Stimulated activated CD8-positive, alpha-beta memory T cell treated with anti-CD3 and anti-CD28 coated beads, Interleukin-15, amount 100 ng/mL, for 48 hours (primary cell): ENCODE results near the gene TSC22D1.
"Not testable (repeated sequence)": the region's sequence is repeated elsewhere in the genome, so short reads cannot be mapped to it uniquely, and the experiment has no call there.

Source experiments
- DNase-seq, 2 donors: peaks; one replicate each; pipeline ENCODE4 v3.0.0-alpha.2; 2020; ENCODE audit warnings: low read depth in 2 of 2

Gene TSC22D1

GRCh38 chr13:44575741-44576350 lies at the start of gene TSC22D1:
Gene TSC22D1, minus strand, starts transcription at chr13:44576330. Its CDS starts 256 bp downstream, at chr13:44576074.
- DNase-seq: peak; percentile 44 to 47

GRCh38 chr13:44622708-44623107 lies 46.6 kb upstream of the TSC22D1 start:
- DNase-seq: no peak

GRCh38 chr13:44622261-44622660 lies 46.1 kb upstream of the TSC22D1 start:
- no peak for DNase-seq

DNA sequence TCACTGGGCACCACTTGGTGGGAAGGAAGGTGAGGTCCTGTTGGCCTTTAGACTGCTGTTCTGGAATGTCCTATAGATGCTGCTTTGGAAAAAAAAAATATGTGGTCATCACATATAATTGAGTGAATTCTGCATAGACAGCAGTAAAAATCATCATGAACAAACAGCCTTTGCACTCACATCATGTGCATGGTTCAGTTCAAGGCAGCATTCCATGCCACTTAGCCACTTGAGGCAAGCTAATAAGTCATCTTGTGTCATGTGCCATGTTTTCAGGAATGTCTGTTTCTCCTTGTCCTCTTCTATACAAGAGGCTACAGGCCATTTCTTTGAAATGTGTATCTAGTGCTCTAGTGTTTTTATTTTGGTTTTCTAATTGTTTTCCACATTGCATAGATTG lies 43.9 kb upstream of the TSC22D1 start:
- no peak for DNase-seq

DNA sequence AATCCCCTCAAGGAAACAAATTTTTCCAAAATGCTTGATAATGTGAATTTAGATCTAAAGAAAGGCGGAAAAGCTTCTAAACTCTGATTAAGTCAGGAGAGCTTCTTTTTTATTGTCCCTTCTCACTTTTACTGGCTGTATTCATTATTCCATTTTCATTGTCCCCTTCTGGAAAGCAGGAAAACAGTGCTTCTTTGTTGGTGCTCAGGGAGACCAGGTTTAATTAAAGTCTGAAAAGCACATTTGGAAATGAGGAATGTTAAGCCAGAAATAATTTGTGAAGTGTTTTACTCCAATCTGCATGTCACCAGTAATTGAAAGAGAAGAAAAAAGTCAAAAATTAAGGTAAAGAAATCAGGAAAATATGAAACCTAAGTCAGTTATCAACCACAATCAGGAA lies 43.5 kb upstream of the TSC22D1 start:
- no peak for DNase-seq

DNA sequence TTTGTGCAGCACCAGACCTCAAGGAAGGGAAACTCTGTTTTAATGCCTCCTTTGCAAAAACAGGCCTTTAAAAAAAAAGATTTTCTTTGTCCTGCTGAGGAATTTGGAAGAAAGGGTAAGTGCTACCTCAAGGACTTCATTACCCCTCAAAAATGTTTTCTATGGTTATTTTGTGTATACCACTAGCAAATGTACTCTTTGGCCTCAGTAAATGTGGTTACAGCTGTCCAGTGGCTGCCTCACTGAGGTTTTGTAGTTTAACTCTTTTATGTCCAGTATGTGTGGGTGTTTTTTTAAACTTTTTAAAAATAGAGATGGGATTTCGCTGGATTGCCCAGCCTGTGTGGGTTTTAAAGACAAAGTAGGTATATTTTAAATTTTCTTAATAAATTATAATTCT lies 42.2 kb upstream of the TSC22D1 start:
- DNase-seq: no peak

GRCh38 chr13:44617648-44618047 lies 41.5 kb upstream of the TSC22D1 start:
- no peak for DNase-seq

DNA sequence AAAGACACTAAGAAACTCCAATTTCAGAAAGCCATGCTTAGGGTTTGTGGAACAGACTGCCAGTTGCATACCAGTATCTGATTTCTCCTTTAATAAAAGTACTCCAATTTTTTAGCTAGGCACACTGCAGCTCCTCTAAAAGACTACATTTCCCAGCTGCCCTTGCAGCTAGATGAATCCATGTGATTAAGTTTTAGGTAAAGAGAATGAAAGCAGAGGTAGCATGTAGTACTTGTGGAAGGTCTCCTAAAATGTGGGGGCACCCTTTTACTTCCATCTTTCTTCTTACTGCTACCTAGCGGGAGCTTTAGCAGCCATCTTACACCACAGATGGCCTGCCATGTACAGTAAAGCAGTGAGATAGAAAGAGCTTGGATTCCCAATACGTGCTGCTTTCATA lies 33.0 kb upstream of the TSC22D1 start:
- DNase-seq: no peak

GRCh38 chr13:44605721-44606120 lies 29.6 kb upstream of the TSC22D1 start:
- DNase-seq: no peak

DNA sequence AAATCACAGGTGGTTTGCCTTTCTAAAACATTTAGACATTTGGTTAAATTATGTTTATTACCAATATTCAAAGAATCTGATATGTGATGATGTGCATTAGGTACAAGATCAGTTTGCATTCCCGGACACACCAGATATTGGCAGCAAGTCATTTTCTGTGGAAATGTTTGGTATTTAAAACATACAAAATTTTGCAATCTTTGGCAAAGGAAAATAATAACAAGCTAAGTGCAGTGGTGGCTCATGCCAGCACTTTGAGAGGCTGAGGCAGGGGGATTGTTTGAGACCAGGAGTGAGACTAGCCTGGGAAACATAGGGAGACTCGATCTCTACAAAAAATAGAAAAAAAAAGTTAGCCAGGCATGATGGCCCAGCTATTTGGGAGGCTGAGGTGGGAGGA lies 29.1 kb upstream of the TSC22D1 start:
- DNase-seq: no peak

- DNase-seq: no peak
These were observed 25.5 kb upstream of the TSC22D1 start for GRCh38 chr13:44601586-44601985.

- not testable (repeated sequence) for DNase-seq
These were observed 17.9 kb upstream of the TSC22D1 start for GRCh38 chr13:44593861-44594592.

GRCh38 chr13:44592216-44592847 lies 16.2 kb upstream of the TSC22D1 start:
- DNase-seq: no peak

GRCh38 chr13:44591316-44591715 lies 15.2 kb upstream of the TSC22D1 start:
- no peak for DNase-seq

- DNase-seq: no peak
These were observed 7.0 kb upstream of the TSC22D1 start for GRCh38 chr13:44583137-44583536.

- no peak for DNase-seq
These were observed 1.9 kb upstream of the TSC22D1 start for GRCh38 chr13:44578067-44578400.

DNA sequence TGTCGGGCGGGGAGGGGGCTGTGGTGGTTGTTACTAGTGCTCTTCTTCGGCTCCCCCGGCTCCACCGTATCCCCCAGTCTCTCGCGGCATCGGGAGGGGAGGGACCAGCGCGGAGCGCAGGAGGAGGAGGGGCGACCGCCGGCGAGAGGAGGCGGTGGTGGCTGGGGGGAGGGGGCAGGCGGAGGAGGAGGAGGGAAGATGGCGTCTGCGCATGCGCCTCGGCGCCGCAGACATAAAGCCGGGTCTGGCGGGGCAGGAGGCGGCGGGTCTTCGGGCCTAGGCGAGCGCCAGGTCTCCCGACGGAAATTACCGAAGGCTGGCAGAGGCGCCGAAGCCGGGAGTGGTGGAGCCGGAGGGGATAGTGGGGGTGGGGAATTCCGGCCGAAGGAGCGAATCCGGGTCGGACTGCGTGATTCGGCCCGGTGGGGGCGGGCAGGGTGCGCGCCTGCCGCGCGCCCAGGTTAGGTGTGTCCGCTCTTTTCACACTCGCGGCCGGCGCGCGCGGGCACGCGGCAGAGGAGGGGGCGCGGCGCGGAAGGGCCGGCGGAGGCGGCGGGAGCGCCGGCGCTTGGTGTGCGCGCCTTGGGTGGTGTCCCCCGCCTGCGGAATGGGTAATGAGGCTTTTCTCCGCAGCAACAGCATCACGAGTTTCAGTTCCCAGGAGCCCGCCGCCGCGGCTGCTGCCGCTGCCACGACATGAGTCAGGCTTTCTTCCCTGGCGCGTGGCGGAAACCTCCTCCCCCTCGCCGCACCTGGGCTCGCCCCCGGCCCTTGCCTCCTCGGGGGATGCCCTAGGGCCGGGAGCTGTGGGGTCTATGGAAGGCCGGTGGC lies 1.3 kb upstream of the TSC22D1 start:
- DNase-seq: peak; percentile 91 to 92

DNA sequence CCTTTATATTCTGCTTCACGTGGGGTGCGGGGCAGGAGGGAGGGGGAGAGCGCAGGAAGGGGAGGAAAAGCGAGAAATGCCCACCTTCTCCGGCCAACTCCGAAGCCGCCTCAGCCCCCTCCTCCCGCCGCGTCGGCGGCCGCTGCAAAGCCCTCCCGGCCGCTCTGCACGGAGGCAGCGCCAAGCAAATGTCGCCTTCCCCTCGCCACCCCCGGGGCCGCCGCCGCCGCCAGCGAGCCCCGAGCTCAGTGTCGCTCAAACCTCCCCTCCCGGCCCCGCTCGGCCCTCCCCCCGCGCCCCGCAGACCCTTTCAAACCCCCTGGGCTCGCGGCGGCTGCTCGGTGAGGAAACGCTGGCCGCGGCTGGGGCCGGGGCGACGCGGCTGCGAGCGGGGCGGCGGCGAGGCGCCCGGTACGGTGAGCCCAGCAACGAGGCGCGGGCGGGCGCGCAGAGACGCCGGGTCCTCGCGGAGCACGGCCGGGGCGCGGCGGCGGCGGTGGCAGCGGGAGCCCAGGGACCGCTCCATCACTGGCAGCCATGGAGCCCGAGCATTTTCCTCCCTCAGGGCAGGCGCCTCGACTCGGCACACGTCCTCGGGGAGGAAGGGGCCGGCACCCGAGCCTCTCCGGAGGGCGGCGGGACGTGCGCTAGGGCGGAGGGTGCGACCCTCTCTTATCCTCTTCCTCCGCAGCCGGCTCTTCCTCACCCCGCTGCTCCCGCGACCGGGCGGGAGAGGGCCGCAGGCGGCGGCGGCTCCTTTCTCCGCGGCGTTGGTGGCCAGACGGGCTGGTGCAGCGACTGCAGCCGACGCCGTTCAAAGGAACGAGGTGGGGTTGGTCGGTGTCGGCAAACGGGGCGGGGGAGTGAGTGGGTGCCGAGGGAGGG lies 463 bp upstream of the TSC22D1 start:
- DNase-seq: no peak

GRCh38 chr13:44575035-44575434 lies 1.1 kb downstream of the TSC22D1 start:
- DNase-seq: no peak

GRCh38 chr13:44574466-44574855 lies 1.7 kb downstream of the TSC22D1 start:
- DNase-seq: no peak

- DNase-seq: no peak
These were observed 2.2 kb downstream of the TSC22D1 start for GRCh38 chr13:44573790-44574465.
